ENCODE results near the gene MYH14.

Gene MYH14

DNA sequence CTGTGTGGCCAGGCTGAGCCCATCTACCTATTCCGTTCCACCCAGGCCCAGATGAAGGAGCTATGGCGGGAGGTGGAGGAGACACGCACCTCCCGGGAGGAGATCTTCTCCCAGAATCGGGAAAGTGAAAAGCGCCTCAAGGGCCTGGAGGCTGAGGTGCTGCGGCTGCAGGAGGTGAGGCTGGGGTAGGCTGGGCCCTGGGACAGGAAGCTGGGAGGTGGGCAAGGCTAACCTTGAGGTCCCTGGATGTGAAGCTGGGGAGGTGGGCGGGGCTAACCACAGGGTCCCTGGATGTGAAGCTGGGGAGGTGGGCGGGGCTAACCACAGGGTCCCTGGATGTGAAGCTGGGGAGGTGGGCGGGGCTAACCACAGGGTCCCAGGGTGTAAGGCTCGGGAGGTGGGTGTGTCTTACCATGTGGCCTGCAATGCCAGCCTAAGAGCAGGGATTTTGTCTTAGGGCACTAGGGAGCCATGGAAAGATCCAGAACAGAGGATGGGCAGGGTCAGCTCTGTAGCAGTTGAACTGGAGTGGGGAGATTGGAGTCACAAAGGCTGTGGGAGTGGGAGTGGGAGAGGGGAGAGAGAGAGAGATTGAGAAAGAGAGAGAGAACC, 88.9 kb downstream of the MYH14 start:
- no peak for DNase-seq (ENCODE audit: low spot score)

DNA sequence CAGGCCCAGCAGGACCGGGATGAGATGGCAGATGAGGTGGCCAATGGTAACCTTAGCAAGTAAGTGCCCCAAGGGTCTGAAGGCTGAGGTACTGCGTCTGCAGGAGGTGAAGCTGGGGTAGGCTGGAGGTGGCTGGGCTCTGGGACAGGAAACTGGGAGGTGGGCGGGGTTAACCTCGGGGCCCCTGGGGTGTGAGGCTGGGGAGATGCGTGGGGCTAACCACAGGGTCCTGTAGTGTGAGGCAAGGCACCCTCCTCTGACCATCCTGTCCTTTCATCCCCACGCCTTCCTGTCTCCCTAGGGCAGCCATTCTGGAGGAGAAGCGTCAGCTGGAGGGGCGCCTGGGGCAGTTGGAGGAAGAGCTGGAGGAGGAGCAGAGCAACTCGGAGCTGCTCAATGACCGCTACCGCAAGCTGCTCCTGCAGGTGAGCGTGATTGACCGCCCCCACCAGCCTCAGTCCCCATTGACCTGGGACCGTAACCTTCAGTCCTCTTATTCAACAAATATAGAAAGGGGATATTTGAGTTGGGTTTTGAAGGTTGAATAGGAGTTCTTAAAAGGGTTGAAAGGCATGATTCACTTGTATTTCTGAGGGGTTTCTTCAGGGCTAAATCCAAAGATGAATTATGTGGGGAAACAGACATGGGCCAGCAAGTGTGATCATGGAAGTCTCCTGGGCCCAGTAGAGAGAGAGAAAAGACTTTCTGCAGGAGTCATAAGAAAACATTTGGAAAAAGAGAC, 90.0 kb downstream of the MYH14 start:
- no peak for DNase-seq (ENCODE audit: low spot score)

DNA sequence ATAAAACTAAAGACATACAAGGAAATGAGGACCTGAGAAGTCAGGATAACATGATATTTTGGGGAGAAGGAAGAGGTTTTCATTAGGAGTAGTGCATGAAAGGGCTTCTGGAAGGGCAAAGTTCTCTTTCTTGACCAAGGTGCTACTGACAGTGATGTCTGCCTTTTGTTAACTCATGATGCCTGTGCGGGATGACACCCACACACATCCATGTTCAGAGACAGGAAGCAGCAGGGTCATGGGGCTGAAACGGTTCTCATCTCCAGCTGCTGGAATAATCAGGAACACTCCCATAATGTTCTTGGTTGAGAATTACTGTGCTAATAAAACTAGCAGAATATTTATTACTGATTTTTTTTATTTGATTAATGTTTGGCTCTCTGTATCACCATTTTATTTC, 96.6 kb downstream of the MYH14 start:
- peak; percentile 20 for DNase-seq (ENCODE audit: low spot score)

DNA sequence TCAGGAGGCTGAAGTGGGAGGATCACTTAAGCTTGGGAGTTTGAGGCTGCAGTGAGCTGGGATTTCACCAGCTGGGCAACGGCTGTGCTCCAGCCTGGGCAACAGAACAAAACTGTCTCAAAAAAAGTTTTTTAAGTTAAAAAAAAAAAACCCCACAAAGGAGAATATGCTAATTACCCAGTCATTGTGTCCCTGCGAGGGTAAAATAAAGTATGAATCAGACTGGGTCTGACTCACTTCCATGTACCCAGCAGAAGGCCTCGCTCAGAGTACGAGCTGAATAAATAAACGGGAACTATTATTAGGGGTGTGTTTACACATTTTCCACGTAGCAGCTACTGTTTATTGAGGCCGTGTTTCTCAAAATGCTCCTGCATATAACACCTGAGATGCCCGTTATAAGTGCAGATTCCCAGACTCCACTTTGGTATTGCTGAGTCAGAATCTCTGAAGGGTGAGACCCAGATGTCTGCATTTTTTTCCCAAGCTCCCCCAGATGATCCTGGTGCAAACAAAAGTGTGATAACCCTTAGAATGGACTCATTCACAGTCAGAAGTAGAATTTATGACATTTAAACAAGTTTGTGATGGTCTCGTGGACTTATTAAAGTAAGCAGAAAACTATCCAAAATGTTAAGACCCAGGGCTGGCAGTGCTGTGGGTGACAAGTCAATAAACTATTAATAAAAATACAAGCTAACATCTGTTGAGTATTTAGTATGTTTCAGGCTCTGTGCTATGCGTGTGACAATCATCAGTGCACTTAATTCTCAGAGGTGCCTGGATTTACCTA, 97.6 kb downstream of the MYH14 start:
- DNase-seq (ENCODE audit: low spot score): peak; percentile 81

DNA sequence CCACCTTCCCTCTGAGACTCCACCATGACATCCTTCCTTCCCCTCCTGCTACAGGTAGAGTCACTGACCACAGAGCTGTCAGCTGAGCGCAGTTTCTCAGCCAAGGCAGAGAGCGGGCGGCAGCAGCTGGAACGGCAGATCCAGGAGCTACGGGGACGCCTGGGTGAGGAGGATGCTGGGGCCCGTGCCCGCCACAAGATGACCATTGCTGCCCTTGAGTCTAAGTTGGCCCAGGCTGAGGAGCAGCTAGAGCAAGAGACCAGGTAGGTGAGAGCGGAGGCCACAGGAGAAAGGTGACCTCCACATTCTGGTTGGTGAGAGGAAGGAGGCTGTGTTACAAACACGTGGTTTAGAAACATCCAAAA, 98.2 kb downstream of the MYH14 start:
- no peak for DNase-seq (ENCODE audit: low spot score)

DNA sequence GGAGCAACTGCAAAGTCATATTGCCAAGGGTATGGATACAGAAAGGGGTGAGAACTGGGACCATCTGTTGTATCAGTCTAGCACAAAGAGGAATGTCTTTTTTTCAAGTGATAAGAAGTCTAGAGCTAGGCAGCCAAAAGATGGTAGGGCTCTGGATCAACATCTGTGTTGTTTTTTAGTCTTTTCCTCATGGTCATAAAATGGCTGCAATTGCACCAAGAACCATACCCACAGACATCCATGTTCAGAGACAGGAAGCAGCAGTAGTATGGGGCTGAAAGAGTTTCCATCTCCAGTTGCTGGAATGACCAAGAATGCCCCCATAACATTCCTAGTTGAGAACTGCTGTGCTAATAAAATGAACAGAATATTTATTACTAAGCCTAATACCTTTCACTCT, 100.1 kb downstream of the MYH14 start:
- no peak for DNase-seq (ENCODE audit: low spot score)

DNA sequence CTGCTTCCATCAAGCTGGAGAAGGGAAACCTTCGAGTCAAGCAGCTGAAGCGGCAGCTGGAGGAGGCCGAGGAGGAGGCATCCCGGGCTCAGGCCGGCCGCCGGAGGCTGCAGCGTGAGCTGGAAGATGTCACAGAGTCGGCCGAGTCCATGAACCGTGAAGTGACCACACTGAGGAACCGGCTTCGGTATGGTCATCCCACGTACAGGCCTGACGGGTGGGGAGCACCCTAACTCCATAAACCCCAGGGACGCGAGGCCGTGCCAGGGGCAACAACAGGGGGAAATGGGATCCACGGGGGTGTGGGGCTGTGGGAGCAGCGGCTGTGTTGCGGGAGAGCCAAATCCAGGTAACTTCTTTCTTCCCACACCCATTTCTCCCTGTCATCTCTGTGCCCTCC, 105.6 kb downstream of the MYH14 start:
- no peak for DNase-seq (ENCODE audit: low spot score)

DNA sequence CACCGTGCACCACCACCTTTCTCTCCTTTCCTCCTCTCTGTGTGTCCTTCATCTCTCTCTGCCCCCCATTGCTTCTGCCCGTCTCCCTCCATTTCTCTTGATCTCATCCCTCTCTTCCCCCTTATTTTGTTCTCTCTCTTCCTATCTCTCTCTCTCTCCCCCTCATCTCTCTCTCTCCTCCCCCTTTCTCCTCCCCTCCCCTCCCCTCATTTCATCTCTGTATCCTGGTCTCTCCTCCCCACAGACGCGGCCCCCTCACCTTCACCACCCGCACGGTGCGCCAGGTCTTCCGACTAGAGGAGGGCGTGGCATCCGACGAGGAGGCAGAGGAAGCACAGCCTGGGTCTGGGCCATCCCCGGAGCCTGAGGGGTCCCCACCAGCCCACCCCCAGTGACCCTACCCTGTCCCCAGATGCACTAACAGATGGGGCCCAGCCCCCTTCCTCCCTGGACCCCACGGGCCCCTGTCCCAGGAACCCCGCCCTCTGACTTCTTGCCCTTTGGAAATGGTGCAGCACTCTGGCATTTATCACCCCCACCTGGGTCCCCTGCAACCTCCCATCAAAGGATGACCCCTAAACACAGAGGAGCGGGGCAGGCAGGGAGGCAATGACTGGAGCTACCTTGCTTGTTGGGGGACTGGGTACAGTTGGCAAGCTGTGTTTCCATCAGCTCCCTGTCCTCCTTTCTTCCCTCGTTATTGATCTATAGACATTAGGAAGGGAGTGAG, 106.1 kb downstream of the MYH14 start:
- no peak for DNase-seq (ENCODE audit: low spot score)

DNA sequence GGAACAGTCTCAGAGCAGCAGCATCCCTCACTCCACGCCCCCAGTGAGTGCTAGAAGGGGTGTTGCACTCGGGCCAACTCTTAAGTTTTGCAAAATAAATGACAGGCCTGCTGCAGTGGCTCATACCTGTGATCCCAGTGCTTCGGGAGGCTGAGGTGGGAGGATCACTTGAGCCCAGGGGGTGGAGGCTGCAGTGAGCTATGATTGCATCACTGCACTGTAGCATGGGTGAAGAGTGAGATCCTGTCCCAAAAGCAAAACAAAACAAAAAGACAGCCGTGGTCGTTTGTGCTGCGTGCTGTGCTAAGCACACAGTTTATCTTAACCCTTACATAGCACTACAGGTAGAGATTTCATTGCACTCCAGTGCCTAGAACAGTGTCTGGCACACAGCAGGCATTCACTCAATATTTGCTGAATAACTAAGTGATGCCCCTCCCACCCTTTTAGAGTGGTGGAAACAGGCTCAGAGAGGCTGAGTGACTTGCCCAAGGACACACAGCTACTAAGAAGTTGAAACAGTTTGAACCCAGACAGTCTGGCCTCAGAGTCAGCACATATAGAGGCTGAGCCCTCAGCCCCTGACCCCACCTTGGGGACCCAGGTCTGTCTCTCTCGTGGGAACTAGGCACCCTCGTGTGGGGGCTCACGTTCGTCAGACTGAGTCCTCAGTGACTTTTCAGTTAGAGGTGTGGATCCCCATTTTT, 107.5 kb downstream of the MYH14 start:
- DNase-seq (ENCODE audit: low spot score): no peak

DNA sequence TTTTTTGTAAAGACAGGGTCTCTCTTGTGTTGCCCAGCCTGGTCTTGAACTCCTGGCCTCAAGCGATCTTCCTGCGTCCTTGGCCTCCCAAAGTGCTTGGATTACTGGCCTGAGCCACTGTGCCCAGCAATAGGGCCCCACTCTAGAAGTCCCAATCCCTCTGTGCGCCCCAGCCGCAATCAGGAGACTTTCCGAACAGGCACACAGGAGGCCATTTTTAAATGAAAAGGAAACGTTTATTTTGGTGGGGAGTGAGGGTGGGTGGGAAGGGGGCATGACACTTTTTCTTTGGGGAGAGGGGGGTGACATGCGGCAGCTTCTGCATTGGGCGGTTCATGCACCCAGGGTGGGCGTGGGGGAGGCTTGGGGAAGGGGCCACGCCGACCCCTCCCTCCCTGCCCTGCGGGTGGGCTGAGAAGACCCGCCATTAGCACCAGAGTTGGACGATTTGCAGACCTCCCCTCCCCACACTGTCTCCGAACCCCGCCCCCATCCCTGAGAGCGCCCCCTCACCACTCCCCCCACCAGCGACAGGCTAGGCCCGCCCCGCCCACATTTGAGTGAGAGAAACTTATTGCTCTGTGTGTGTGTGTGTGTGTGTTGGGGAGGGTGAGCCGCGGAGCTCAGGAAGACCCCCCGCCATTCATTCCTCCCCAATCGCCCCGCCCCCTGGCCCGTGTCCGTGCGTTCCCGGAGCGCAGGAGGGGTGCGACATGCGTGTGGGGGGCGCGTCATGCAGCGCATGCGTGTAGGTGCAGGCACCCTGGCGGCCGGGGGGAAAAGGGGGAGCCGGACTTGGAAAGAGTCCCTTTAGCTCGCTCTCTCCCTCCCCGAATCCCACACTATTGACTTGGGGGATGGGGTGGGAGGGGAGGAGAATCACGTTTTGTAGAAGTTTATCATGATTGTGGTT, 108.6 kb downstream of the MYH14 start:
- DNase-seq (ENCODE audit: low spot score): no peak

DNA sequence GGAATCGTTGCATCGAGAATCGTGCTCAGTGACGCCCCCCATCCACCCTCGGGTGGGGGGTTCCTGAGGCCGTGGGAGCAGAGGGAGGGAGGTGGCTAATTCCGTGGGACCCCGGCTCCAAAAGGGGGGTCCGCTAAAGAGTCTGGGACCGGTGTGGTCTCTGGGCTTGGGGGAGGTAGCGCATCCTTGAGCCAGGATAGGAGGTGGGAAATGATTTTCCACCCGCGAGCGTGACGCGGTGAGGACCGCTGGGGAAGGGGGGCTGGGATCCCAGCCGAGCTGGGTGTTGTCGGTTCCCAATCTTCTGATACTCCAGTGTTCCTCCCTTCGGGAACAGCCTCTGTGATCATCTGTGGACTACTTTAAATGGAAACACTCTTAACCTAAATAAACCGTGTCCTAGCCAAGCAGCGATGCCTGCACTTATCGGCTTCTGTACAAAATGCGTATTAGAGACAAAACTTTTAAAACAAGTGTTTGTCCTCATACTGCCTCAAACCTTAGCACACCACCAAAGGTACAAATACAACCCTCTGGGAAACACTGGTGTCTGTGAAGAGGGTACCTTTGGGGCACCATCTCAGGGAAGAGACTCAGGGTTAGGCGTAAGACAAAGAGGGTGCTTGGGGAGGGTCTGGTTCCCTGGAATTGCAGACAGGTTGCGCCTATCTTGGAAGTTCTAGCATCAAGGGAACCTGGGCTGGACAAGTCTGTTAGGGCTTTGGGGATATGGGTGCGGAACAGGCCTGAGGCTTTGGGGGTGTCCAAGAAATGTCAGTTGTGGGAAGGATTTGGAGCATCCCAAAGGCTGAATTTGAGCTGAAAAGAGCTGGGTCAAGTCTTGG, 109.8 kb downstream of the MYH14 start:
- DNase-seq (ENCODE audit: low spot score): no peak

DNA sequence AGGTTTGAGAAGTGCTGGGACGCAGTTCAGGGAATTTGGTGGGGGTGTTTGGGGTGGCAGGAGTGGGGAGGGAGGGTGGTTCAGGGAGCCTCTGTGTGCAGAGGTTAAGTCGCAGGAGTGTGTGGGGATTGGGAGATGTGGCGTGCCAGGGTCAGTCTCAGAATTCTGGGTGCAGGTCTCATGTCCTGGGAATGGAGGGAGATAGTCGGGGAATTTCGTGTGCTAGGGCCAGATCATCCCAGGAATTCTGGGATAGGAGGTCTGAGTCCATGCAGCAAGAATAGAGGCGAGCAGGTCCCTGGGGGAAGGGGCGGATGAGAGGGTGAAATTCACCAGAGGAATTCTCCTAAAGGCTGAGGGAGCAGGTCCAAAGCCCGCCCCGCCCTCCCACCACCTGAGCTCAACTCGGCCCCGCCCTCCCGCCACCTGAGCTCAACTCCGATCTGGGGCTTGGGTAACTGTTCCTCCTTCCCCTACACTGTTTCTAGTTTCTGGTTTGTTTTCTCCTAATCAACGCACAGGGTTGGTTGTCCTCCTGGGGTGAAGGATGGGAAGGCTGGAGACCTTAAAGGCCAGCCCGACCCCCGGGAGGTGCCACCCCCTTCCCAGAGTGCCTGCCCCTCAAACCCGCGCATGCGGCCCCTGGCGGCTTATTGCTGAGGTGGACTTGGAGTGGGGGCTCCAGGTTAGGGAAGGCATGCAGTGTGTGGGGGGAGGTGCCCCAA, 110.6 kb downstream of the MYH14 start:
- no peak for DNase-seq (ENCODE audit: low spot score)

DNA sequence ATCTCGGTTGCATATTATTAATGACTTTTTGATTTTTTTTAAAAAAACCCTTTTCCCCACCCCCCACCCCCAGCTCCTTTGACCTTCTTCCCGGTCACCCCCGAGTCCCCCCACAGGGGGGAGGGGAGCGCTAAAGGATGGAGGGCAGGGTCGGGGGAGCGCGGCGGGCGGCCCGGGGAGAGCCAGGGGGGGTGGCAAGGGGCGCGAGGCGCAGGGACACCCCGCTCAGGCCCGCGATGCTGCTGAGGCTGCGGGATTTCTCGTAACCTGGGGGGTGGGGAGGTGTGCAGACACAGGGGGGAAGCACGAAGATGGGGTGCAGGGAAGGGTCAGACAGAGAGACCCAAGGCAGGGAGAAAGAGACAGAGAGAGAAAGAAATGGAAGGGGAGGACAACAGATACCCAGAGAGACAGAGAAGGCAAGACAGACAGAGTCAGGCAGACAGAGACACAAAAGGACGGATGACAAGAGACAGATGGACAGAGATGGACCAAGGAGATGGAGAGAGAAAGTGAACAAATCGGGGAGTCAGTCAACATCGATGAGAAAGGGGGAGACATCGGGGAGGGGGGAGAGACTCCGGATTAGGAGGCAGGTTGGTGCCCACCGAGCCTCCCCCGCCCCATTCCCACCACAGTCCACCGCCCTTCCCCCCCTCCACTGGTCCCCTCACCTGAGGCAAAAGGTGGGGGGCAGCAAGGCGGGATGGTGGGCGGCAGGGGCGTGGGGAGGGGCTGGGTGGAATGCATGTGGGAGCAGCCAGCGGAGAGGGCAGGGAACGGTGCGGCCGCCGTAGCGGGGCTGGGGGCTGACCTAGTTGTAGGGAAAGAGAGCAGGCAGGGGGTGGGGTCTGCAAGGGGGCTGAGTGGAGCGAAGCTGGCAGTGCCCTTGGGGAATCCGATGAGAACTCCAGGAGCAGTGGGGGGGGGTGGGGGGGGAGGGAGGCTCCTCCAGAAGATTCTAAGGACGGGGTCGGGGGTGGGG, 111.6 kb downstream of the MYH14 start:
- DNase-seq (ENCODE audit: low spot score): no peak

DNA sequence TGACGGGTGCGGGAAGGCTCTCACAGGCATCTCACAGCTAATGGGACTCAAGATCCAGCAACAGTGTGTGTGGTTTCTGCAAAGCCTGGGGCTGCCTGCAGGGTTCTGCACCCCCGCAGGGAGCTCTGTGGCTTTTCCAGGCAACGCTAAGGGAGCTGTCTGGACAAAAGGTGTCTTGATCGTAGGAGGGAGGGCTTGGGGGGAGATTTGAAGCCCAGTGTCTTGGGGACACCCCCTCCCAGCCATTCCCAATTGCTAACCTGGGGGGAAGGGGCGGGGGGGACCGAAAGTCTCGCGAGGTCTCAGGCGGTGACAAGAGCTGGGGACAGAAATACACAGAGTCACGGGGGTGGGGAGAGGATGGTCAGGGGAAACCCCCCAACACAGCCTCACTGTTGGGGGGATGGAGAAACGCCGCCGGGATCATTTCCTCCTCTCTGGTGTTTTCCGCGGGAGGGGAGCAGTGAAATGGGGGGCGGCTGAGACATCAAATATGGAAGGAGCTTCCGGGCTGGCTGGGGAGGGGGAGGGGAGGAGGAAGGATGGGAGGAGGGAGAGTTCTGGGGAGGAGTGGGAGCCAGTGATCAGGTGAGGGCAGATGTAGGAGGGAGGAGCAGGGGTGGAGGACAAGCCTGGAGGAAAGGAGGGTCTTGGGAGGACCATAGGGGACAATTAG, 112.5 kb downstream of the MYH14 start:
- DNase-seq (ENCODE audit: low spot score): no peak

DNA sequence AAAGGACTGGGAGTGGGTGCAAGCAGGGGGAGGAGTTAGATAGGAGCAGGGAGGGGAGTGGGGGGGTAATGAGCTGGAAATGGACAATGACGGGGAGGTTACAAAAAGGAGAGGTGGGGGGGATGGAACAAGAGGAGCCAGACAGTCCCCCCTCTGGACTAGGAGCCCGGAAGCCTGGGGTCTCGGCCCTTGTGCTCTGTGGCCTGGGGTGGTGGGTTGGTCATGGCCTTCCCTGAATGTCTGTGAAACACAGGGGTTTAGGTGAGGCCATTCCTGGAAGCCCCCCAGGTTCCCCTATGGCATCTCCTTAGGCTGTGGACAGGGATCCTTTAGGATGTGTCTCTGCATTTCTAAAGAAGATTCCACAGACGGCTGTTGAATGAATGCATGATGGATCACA, 113.7 kb downstream of the MYH14 start:
- no peak for DNase-seq (ENCODE audit: low spot score)

DNA sequence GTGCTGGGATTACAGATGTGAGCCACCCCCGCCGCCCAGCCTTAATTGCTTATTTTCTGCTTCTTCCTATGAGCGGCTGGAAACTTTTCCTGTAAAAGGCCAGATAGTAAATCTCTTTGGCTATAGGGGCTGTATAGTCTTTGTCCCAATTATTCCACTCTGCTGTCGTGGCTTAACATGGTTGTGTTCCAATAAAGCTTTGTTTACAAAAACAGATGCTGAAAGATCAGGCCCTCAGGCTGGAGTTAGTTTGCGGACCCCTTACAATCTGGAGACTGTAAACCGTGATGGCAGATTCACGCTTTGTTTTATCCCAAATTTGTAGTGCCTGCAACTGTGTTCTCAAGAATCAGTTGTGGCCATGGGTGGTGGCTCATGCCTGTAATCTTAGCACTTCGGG, 115.0 kb downstream of the MYH14 start:
- DNase-seq (ENCODE audit: low spot score): no peak

DNA sequence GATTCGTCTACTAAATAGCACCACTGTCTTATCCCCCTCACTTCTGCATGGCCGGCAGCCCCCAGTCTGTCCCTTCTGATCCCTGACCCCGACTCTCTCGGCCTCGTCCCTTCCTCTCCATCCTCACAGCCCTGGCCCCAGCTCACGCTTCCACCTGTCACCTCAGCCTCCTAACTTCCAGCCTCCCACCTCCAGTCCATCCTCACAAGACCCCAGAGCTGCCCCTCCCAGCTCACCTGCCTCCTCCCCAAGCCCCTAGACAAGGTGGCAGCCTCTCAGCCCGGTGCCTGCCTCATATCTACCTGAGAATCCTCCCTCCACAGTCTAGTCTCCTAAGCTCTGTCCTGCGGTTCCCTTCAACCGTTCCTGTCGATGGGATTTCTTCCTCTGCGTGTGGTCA, 115.7 kb downstream of the MYH14 start:
- DNase-seq (ENCODE audit: low spot score): no peak
